HL-60 (cell line): ENCODE results near the gene ATP5F1A.

Source experiments
- DNase-seq, 2 experiments: peaks; one replicate each; pipeline ENCODE4 v3.0.0-alpha.2; 2010 to 2020; ENCODE audit warnings: low read depth in 1 of 2, low spot score in 1 of 2
- H3K27ac ChIP-seq: fragments of 250-450 bp; sonication (Bioruptor Pico); replicated peaks from 2 replicates; pipeline ENCODE4 v1.5.1; 2020; ENCODE audit warnings: mild to moderate bottlenecking, moderate library complexity
- H3K27me3 ChIP-seq: fragments of 250-450 bp; sonication (Bioruptor Pico); 2 replicates; pipeline ENCODE4 v1.5.1; 2021; ENCODE audit warnings: mild to moderate bottlenecking, moderate library complexity; ENCODE audit not compliant: insufficient read depth, poor library complexity, severe bottlenecking
- H3K4me3 ChIP-seq: replicated peaks from 2 replicates; pipeline ENCODE4 v1.5.1; 2011; ENCODE audit warnings: mild to moderate bottlenecking, control low read depth, low read length; ENCODE audit not compliant: insufficient read depth
- CTCF ChIP-seq: IDR thresholded peaks from one replicate; pipeline ENCODE4 v1.5.1; 2011; ENCODE audit warnings: low read length, control low read depth, inconsistent platforms; ENCODE audit not compliant: insufficient read depth
- GABPA ChIP-seq: IDR thresholded peaks from 2 replicates; pipeline ENCODE4 v1.6.1; 2012; ENCODE audit warnings: low read depth
- POLR2AphosphoS5 ChIP-seq: IDR thresholded peaks from 2 replicates; pipeline ENCODE4 v1.6.1; 2012; ENCODE audit warnings: low read depth
- REST ChIP-seq: IDR thresholded peaks from 2 replicates; pipeline ENCODE4 v1.6.1; 2012; ENCODE audit warnings: low read depth; ENCODE audit not compliant: insufficient replicate concordance
- SPI1 ChIP-seq: IDR thresholded peaks from 2 replicates; pipeline ENCODE4 v1.6.1; 2012; ENCODE audit warnings: low read depth, mild to moderate bottlenecking, borderline replicate concordance

ATP5F1A gene

GRCh38 chr18:46037512-46038305, 60.4 kb downstream of the ATP5F1A start:
- H3K27me3 ChIP-seq = no peaks in the 10 kb centered on the region
- TF ChIP-seq REST (no peak), POLR2AphosphoS5 (no peak), CTCF (no peak), SPI1 (no peak), GABPA (no peak)
- no peak overlapping the region for H3K27ac ChIP-seq
- no peak overlapping the region for H3K4me3 ChIP-seq
- DNase-seq = no peak

- no peak for DNase-seq
- no peak overlapping the region for H3K27ac ChIP-seq
- TF ChIP-seq SPI1 (no peak), REST (no peak), POLR2AphosphoS5 (no peak), GABPA (no peak)
- H3K4me3 ChIP-seq = no peak overlapping the region
- H3K27me3 ChIP-seq = no peaks in the 10 kb centered on the region
Observed at GRCh38 chr18:46035696-46036680, 62.1 kb downstream of the ATP5F1A start.

GRCh38 chr18:46034230-46034629, 63.9 kb downstream of the ATP5F1A start:
- Histone ChIP-seq H3K27me3 (no peaks in the 10 kb centered on the region), H3K27ac (no peak overlapping the region), H3K4me3 (no peak overlapping the region)
- TF ChIP-seq CTCF = no peak
- DNase-seq = no peak

GRCh38 chr18:46031741-46032140, 66.4 kb downstream of the ATP5F1A start:
- no peak for DNase-seq
- Histone ChIP-seq H3K27ac (no peak overlapping the region), H3K4me3 (no peak overlapping the region), H3K27me3 (no peaks in the 10 kb centered on the region)
- no peak for TF ChIP-seq CTCF
- no peak for TF ChIP-seq POLR2AphosphoS5
- TF ChIP-seq REST = no peak
- TF ChIP-seq GABPA = no peak
- no peak for TF ChIP-seq SPI1
